Measurements from ENCODE around the gene GRWD1.

DNA sequence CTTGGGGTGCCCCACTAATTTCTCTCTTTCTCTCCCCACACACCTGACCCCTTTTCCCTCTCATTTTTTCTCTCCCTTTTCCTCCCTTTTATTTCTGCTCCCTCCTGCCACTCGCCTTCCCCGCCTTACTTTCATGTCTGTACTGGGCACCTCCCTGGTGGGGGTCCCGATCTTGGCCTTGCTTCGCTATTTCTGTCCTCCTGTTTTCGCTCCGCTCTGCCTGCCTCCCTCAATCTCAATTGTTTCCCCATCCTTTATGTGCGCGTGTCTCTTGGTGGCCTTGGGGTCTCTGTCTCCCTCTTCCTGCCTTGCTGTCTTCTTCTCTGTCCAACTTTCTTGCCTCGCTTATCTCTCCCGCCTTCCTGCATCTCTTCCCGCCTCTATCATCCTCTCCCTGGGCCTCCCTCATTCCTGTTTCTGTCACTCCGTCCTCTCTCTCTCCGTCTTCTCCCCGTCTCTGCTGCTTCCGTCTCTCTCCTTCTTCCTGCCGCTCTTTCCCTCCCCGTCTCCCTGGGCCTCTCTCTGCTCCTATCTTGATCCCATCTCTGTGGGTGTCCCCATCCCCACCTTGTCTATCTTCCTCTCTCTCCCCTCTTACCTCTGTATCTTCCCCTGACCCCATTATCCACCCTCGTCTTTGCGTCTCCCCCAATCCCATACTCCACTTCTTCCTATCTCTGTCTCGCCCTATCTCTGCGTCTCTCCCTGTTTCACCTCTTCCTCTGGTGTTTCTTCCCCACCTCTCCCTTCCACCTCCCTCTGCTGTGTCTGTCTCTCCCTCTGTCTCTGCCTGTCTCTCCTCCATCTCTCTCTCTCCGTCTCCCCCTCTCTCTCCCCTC lies 48.3 kb upstream of the GRWD1 start:
- TF ChIP-seq CTCF (IDR thresholded peaks at IDR 0.05) (no peak), RAD21 (conservative IDR thresholded peaks at IDR 0.05 in 1 of 2, IDR thresholded peaks at IDR 0.05 in 1 of 2) (no peak), EP300 (IDR thresholded peaks at IDR 0.05) (no peak), EHMT2 (IDR thresholded peaks at IDR 0.05; ENCODE audit: low read depth) (no peak), MAFK (IDR thresholded peaks at IDR 0.05; ENCODE audit: partially characterized antibody) (no peak), CBX8 (IDR thresholded peaks at IDR 0.05) (no peak), POLR2A (IDR thresholded peaks at IDR 0.05; ENCODE audit: low read length) (0 out of 2 replicates have a peak, but pooled peaks have one; percentile 15), CBX2 (IDR thresholded peaks at IDR 0.05; ENCODE audit: borderline replicate concordance, low read depth) (no peak), RFX5 (IDR thresholded peaks at IDR 0.05) (no peak), NFE2L2 (conservative IDR thresholded peaks at IDR 0.05; ENCODE audit: low read length) (no peak), POLR2AphosphoS2 (conservative IDR thresholded peaks at IDR 0.05; ENCODE audit: low read length) (no peak), JUN (IDR thresholded peaks at IDR 0.05) (no peak)
- TF ChIP-seq, protein P1, sequence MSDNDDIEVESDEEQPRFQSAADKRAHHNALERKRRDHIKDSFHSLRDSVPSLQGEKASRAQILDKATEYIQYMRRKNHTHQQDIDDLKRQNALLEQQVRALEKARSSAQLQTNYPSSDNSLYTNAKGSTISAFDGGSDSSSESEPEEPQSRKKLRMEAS (IDR thresholded peaks at IDR 0.05): no peak
